Keratinocyte (primary cell): ENCODE results near the gene AP3S1.

Source experiments
- EZH2 ChIP-seq: IDR thresholded peaks from one replicate; pipeline ENCODE4 v1.6.1; 2012; ENCODE audit warnings: inconsistent platforms, mild to moderate bottlenecking, low read length, moderate library complexity
- TF ChIP-seq, protein P1 (sequence below), 3 experiments: IDR thresholded peaks in 1 of 3; conservative IDR thresholded peaks in 1 of 3; optimal IDR thresholded peaks in 1 of 3; 2 replicates in 2 of 3; 3 replicates in 1 of 3; pipeline versions ENCODE3 to v1.5.1; 2011; ENCODE audit warnings: low read length in 3 of 3, mild to moderate bottlenecking in 3 of 3, moderate library complexity in 2 of 3, control low read depth in 1 of 3, inconsistent platforms in 1 of 3; ENCODE audit not compliant: insufficient read depth in 2 of 3; ENCODE audit errors: extremely low read depth in 1 of 3

DNA sequence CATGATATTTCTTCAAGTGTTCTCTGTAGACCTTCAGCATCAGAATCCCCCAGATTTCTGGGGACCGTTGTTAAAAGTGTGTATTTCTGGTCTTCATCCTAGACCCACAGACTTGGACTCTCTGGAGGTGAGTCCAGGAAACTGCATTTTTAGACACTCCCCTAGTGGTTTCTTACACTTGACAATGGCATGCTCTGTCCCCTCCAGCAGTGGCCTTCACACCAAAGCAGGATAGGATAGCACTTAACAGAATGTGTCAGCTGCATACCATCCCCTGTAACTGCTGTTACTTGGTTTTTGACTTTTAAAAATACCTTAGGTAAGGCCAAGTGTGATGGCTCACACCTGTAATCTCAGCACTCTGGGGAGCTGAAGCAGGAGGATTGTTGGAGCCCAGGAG, 46.0 kb upstream of the AP3S1 start:
- TF ChIP-seq, protein P1, sequence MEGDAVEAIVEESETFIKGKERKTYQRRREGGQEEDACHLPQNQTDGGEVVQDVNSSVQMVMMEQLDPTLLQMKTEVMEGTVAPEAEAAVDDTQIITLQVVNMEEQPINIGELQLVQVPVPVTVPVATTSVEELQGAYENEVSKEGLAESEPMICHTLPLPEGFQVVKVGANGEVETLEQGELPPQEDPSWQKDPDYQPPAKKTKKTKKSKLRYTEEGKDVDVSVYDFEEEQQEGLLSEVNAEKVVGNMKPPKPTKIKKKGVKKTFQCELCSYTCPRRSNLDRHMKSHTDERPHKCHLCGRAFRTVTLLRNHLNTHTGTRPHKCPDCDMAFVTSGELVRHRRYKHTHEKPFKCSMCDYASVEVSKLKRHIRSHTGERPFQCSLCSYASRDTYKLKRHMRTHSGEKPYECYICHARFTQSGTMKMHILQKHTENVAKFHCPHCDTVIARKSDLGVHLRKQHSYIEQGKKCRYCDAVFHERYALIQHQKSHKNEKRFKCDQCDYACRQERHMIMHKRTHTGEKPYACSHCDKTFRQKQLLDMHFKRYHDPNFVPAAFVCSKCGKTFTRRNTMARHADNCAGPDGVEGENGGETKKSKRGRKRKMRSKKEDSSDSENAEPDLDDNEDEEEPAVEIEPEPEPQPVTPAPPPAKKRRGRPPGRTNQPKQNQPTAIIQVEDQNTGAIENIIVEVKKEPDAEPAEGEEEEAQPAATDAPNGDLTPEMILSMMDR (optimal IDR thresholded peaks at IDR 0.05 in 1 of 3, IDR thresholded peaks at IDR 0.05 in 1 of 3, conservative IDR thresholded peaks at IDR 0.05 in 1 of 3; ENCODE audit: extremely low read depth in 1 of 3, insufficient read depth in 2 of 3, low read length in 3 of 3): no peak
- no peak for TF ChIP-seq EZH2
